Measurements from ENCODE around the gene CHURC1. TPM values are rescaled to one million over a fixed set of nuclear protein-coding genes. Genes with fewer than 3 reads are reported as not detected.

CHURC1 gene
- total RNA-seq, 4 donors from 2014 or later: 67.0 to 138 (median 107) TPM

GRCh38 chr14:64937821-64938193 is 23.6 kb downstream of the CHURC1 start:
- H3K4me1 ChIP-seq: peaks cover 19 to 38% (median 36%) of the 10 kb centered on the region in 4 donors
- no peaks in the 10 kb centered on the region for H3K9me3 ChIP-seq
- peak overlapping the region in 1 of 4 donors; percentile 52 for H3K27ac ChIP-seq (replicated peaks in 1 of 4)
- no peak overlapping the region for H3K4me3 ChIP-seq
- TF ChIP-seq POLR2A (IDR thresholded peaks at IDR 0.05; ENCODE audit: low read depth) (no peak), POLR2AphosphoS5 (IDR thresholded peaks at IDR 0.05) (no peak), EP300 (IDR thresholded peaks at IDR 0.05) (no peak), CTCF (IDR thresholded peaks at IDR 0.05) (peak; percentile 18 to 43 (median 23))
- no peaks in the 10 kb centered on the region for H3K27me3 ChIP-seq
- 94% methylated on average over 1 of the region's 1 CpG for WGBS
- peak; percentile 7 for DNase-seq (ENCODE audit: extremely low spot score)
- intact Hi-C loops (cut with DNase I): loop anchor here (5.0 kb wide), 1 partner anchor 116 kb away; no protein-coding TSS in a partner anchor
- peaks cover 5 to 55% (median 30%) of the 10 kb centered on the region in 4 donors for H3K36me3 ChIP-seq

GRCh38 chr14:64938972-64939816 is 24.9 kb downstream of the CHURC1 start:
- no peak for TF ChIP-seq EP300 (IDR thresholded peaks at IDR 0.05)
- TF ChIP-seq POLR2AphosphoS5 (IDR thresholded peaks at IDR 0.05): no peak
- TF ChIP-seq POLR2A (IDR thresholded peaks at IDR 0.05; ENCODE audit: low read depth): no peak
- TF ChIP-seq CTCF (IDR thresholded peaks at IDR 0.05): no peak
- DNase-seq (ENCODE audit: extremely low spot score): peak; percentile 88
- whole genome bisulfite sequencing: 95% methylated on average over 17 of the region's 17 CpGs
- no peaks in the 10 kb centered on the region for H3K27me3 ChIP-seq
- intact Hi-C loops (cut with DNase I): loop anchor here (5.0 kb wide), 1 partner anchor 117 kb away; no protein-coding TSS in a partner anchor
- peaks cover 3 to 53% (median 30%) of the 10 kb centered on the region in 4 donors for H3K36me3 ChIP-seq
- H3K9me3 ChIP-seq: no peaks in the 10 kb centered on the region
- no peak overlapping the region for H3K4me3 ChIP-seq
- H3K27ac ChIP-seq (replicated peaks in 1 of 4): no peak overlapping the region
- H3K4me1 ChIP-seq: peaks cover 19 to 38% (median 34%) of the 10 kb centered on the region in 4 donors

GRCh38 chr14:64939817-64940190 is 25.5 kb downstream of the CHURC1 start:
- no peaks in the 10 kb centered on the region for H3K9me3 ChIP-seq
- no peak for TF ChIP-seq EP300 (IDR thresholded peaks at IDR 0.05)
- no peak for TF ChIP-seq CTCF (IDR thresholded peaks at IDR 0.05)
- TF ChIP-seq POLR2AphosphoS5 (IDR thresholded peaks at IDR 0.05): no peak
- no peak for TF ChIP-seq POLR2A (IDR thresholded peaks at IDR 0.05; ENCODE audit: low read depth)
- H3K4me3 ChIP-seq: no peak overlapping the region
- no peak overlapping the region for H3K27ac ChIP-seq (replicated peaks in 1 of 4)
- H3K27me3 ChIP-seq: no peaks in the 10 kb centered on the region
- WGBS: 71% methylated on average over 3 of the region's 3 CpGs
- DNase-seq (ENCODE audit: extremely low spot score): peak; percentile 24
- intact Hi-C loops (cut with DNase I): loop anchor here (5.0 kb wide), 1 partner anchor 118 kb away; no protein-coding TSS in a partner anchor
- peaks cover 0 to 56% (median 30%) of the 10 kb centered on the region in 4 donors for H3K36me3 ChIP-seq
- H3K4me1 ChIP-seq: peaks cover 19 to 34% (median 29%) of the 10 kb centered on the region in 4 donors

- TF ChIP-seq POLR2AphosphoS5 (IDR thresholded peaks at IDR 0.05) (no peak), EP300 (IDR thresholded peaks at IDR 0.05) (no peak), CTCF (IDR thresholded peaks at IDR 0.05) (no peak), POLR2A (IDR thresholded peaks at IDR 0.05; ENCODE audit: low read depth) (no peak)
- Histone ChIP-seq H3K27ac (replicated peaks in 1 of 4) (no peak overlapping the region), H3K4me1 (peaks cover 19 to 28% (median 25%) of the 10 kb centered on the region in 4 donors), H3K36me3 (peaks cover 0 to 62% (median 31%) of the 10 kb centered on the region in 4 donors), H3K4me3 (no peak overlapping the region), H3K9me3 (no peaks in the 10 kb centered on the region), H3K27me3 (no peaks in the 10 kb centered on the region)
- DNase-seq (ENCODE audit: extremely low spot score): no peak
- intact Hi-C loops (cut with DNase I): no loop called here
- WGBS: 97% methylated on average over 3 of the region's 3 CpGs
Observed at GRCh38 chr14:64940336-64940910, 26.2 kb downstream of the CHURC1 start.

Data from esophagus muscularis mucosa (tissue), 4 donors.